Lung (tissue), 12 donors: ENCODE data around the gene IQCN. TPM values are rescaled to one million over a fixed set of nuclear protein-coding genes. Genes with fewer than 3 reads are reported as not detected.

Experiments used
- ATAC-seq: fragments of 200-7000 bp; cut with Tn5 transposase; one replicate; pipeline ENCODE4 v1.9.1; 2020; ENCODE audit warnings: moderate number of reproducible peaks; ENCODE audit not compliant: insufficient read depth, low FRiP score
- DNase-seq, 3 donors: peaks; one replicate each; pipeline ENCODE4 v3.0.0-alpha.2; 2013 to 2017
- H3K27ac ChIP-seq, 2 donors: one replicate each; pipeline ENCODE4 v1.5.1; 2013; ENCODE audit warnings: mild to moderate bottlenecking in 2 of 2, moderate library complexity in 2 of 2, control low read depth in 1 of 2, inconsistent platforms in 1 of 2, low read depth in 1 of 2, low read length in 1 of 2
- H3K27me3 ChIP-seq, 3 donors: one replicate each; pipeline ENCODE4 v1.5.1; 2013; ENCODE audit warnings: low read length in 2 of 3; ENCODE audit not compliant: control insufficient read depth in 3 of 3, insufficient read depth in 3 of 3
- H3K36me3 ChIP-seq, 4 donors: one replicate each; pipeline ENCODE4 v1.5.1; 2013; ENCODE audit warnings: low read length in 4 of 4, mild to moderate bottlenecking in 1 of 4, moderate library complexity in 1 of 4; ENCODE audit not compliant: control insufficient read depth in 4 of 4, insufficient read depth in 4 of 4
- H3K4me1 ChIP-seq, 5 donors: one replicate each; pipeline ENCODE4 v1.5.1; 2013; ENCODE audit warnings: low read length in 5 of 5, mild to moderate bottlenecking in 2 of 5, moderate library complexity in 1 of 5; ENCODE audit not compliant: control insufficient read depth in 5 of 5, insufficient read depth in 5 of 5
- H3K4me3 ChIP-seq: one replicate; pipeline ENCODE4 v1.5.1; 2013; ENCODE audit warnings: mild to moderate bottlenecking, control low read depth, moderate library complexity
- H3K9ac ChIP-seq, 2 donors: one replicate each; pipeline ENCODE4 v1.5.1; 2013; ENCODE audit warnings: low read length in 2 of 2, control low read depth in 1 of 2; ENCODE audit not compliant: insufficient read depth in 1 of 2
- H3K9me3 ChIP-seq, 4 donors: one replicate each; pipeline ENCODE4 v1.5.1; 2013; ENCODE audit warnings: low read length in 3 of 4, mild to moderate bottlenecking in 1 of 4, moderate library complexity in 1 of 4; ENCODE audit not compliant: control insufficient read depth in 4 of 4, insufficient read depth in 3 of 4
- WGBS, 2 donors: extraction: QIAGEN DNeasy Blood & Tissue Kit; methylation state at CpG; one replicate each; pipeline ENCODE4 v1.1.7; 2013; 5-methylcytosine and 5-hydroxymethylcytosine counted together
- polyA plus RNA-seq, 2 donors: library from polyadenylated mRNA; stranded (reverse); fragments of 200-250 nt; gene quantifications; one replicate each; pipeline ENCODE4 v1.2.1, GENCODE V29; 2013
- total RNA-seq, 2 donors: library from RNA; depleted of rRNA in 1 of 2; stranded (reverse); fragments of >200 nt in 1 of 2; gene quantifications; one replicate each; pipeline ENCODE4 v1.2.1, GENCODE V29; 2014 to 2021
- TF ChIP-seq, protein P1 (sequence below): IDR thresholded peaks from 2 replicates; pipeline ENCODE4 v1.5.1; 2012; ENCODE audit warnings: mild to moderate bottlenecking; ENCODE audit errors: control extremely low read depth, extremely low read depth
- donor health status: control.
- donor health status: control.
- donor health status: Bipolar disorder and iron deficiency.
- donor health status: healthy.
- donor health status: DM: yes; HTN: yes; CAD: no.

IQCN gene
- total and polyA plus RNA-seq, 4 donors, result 0.69 to 5.5 (median 3.3) TPM

DNA sequence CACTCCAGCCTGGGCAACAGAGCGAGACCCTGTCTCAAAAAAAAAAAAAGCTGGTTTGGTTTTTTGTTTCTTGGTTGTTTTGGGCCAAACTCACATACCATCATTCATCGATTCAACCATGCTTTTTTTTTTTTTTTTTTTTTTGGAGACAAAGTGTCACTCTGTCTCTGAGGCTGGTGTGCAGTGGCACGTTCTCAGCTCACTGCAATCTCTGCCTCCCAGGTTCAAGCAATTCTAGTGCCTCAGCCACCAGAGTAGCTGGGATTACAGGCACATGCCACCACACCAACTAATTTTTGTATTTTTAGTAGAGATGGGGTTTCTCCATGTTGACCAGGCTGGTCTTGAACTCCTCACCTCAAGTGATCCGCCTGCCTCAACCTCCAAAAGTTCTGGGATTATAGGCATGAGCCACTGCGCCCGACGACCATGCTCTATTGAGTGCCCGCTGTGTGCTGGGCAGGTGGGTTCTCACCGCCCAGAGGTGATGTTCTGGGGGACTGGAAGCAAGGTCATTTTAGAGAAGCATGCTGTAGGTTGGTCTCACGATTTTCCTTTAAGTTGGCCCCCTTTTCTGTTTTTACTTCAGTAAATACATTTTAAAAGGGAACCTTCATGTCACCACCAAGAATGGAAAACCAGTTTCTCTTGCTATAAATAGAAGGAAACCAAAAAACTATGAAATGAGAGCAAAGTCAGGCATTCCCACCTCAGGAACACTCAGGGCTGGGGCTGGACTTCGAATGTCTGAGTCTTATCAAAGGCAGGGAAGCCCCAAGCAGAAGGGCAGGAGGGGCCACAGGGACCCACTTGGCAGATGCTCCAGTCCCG is 15.4 kb upstream of the IQCN start:
- Histone ChIP-seq H3K27ac (peak overlapping the region in 1 of 2 donors; percentile 73), H3K9me3 (no peaks in the 10 kb centered on the region), H3K36me3 (no peaks in the 10 kb centered on the region), H3K9ac (no peak overlapping the region), H3K4me1 (peaks cover 0 to 33% (median 6%) of the 10 kb centered on the region in 5 donors), H3K4me3 (no peak overlapping the region), H3K27me3 (no peaks in the 10 kb centered on the region)
- no peak for ATAC-seq
- peak in 2 of 3 donors; percentile 50 to 70 for DNase-seq
- TF ChIP-seq, protein P1, sequence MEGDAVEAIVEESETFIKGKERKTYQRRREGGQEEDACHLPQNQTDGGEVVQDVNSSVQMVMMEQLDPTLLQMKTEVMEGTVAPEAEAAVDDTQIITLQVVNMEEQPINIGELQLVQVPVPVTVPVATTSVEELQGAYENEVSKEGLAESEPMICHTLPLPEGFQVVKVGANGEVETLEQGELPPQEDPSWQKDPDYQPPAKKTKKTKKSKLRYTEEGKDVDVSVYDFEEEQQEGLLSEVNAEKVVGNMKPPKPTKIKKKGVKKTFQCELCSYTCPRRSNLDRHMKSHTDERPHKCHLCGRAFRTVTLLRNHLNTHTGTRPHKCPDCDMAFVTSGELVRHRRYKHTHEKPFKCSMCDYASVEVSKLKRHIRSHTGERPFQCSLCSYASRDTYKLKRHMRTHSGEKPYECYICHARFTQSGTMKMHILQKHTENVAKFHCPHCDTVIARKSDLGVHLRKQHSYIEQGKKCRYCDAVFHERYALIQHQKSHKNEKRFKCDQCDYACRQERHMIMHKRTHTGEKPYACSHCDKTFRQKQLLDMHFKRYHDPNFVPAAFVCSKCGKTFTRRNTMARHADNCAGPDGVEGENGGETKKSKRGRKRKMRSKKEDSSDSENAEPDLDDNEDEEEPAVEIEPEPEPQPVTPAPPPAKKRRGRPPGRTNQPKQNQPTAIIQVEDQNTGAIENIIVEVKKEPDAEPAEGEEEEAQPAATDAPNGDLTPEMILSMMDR, result no peak
- 56 to 64% methylated on average over 12 of the region's 12 CpGs for WGBS, 2 donors

DNA sequence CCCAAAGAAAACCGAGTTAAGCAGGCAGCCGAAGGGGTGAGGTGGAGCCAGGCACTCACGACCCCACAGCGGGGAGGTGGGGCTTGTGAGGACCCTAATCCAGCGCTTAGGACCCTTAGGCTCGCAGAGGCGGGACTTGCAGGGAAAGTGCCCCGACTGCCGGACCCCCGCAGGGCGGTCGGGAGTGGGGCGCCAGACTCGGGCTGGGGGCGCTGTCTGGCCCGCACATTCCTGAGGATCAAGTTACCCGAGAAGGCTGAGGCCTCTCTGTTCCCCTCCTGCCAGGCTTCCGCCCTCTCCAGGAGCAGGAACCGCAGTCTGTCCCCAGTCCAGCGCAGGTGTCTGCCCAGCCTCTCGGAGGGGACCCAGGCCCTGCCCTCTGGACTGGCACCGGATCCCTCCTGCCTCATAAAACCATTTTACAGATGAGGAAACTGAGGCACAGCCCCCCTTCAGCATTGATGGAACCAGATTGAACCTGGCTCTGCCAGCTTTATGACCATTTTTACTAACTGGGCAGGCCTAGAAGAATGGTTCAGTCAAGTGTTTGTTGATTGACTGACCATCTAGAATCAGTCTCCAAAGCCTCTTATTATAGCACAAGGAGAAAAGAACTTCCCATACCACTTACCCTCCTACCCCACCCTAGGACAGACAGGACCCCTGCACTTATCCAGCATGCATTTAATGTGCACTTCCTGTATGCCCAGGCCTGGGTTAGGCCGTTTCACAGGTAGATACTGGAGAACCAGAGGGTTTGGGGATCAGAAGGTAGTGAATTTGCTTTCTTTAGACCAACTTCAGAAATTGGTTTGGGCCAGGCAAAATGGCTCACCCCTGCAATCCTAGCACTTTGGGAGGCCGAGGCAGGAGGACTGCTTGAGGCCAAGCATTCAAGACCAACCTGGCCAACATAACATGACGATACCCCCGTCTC is 13.9 kb upstream of the IQCN start:
- DNase-seq, result peak; percentile 63 to 78 (median 78)
- H3K27ac ChIP-seq, result peak overlapping the region in 1 of 2 donors; percentile 57
- WGBS, 2 donors, result 67 to 75% methylated on average over 26 of the region's 26 CpGs

DNA sequence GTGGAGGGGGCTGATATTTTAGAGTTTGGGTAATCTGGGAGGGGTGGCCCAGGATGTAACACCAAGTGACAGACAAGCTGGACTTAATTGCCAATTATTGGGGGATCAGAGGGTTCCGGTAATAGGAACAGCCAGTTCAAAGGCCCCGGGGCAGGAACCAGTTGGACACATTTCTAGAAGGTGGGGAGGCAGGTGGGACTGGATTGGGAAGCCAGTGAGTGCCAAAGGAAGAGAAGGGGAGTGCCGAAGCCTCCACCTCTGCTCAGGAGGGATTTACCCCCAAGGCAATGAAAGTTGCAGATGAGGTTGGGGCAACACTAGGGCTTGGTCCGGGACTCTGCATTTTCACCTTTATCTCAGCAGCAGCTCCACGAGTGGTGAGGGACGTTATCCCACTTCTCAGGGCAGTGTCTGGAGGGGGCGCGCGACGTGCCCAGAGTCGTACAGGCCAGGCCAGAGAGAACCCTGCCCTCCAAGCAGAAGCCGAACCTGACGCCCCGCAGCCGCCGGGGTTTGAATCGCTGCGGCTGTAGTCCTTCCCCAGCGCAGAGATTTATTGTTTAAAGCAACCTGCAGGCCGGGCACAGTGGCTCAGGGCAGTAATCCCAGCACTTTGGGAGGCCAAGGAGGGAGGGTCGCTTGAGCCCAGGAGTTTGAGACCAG is 12.9 kb upstream of the IQCN start:
- Histone ChIP-seq H3K9ac (no peak overlapping the region), H3K9me3 (no peaks in the 10 kb centered on the region), H3K4me1 (peaks cover 0 to 31% (median 14%) of the 10 kb centered on the region in 5 donors), H3K27ac (peak overlapping the region in 1 of 2 donors; percentile 15), H3K27me3 (no peaks in the 10 kb centered on the region), H3K36me3 (no peaks in the 10 kb centered on the region), H3K4me3 (no peak overlapping the region)
- 84 to 88% methylated on average over 21 of the region's 21 CpGs for WGBS, 2 donors
- TF ChIP-seq, protein P1, result no peak
- no peak for ATAC-seq
- no peak for DNase-seq

More for the DNA sequence above, 13.9 kb upstream of the IQCN start:
- no peak for ATAC-seq
- Histone ChIP-seq H3K9me3 (no peaks in the 10 kb centered on the region), H3K4me3 (no peak overlapping the region), H3K9ac (peak overlapping the region in 1 of 2 donors; percentile 47), H3K27me3 (no peaks in the 10 kb centered on the region), H3K36me3 (no peaks in the 10 kb centered on the region), H3K4me1 (peaks cover 0 to 29% (median 8%) of the 10 kb centered on the region in 5 donors)
- TF ChIP-seq, protein P1, result no peak
